Skeletal muscle cell (primary cell): ENCODE data around the gene SPEN.

ENCODE experiments used
- DNase-seq: peaks from one replicate; pipeline ENCODE4 v3.0.0-alpha.2; 2010; ENCODE audit warnings: low read depth
- H3K4me3 ChIP-seq: 2 replicates; pipeline ENCODE4 v1.5.1; 2011; ENCODE audit warnings: low read depth, mild to moderate bottlenecking, control low read depth, low read length, moderate library complexity

SPEN gene

GRCh38 chr1:15954316-15954715 lies 106.8 kb downstream of the SPEN start:
- DNase-seq: no peak
- no peak overlapping the region for H3K4me3 ChIP-seq

GRCh38 chr1:15955552-15955951 lies 108.0 kb downstream of the SPEN start:
- no peak for DNase-seq
- no peak overlapping the region for H3K4me3 ChIP-seq

- DNase-seq: no peak
- H3K4me3 ChIP-seq: no peak overlapping the region
Observed at GRCh38 chr1:15956150-15956549, 108.6 kb downstream of the SPEN start.

- DNase-seq: no peak
- H3K4me3 ChIP-seq: no peak overlapping the region
Observed at GRCh38 chr1:15957221-15958095, 110.0 kb downstream of the SPEN start.

GRCh38 chr1:15958111-15958510 lies 110.6 kb downstream of the SPEN start:
- DNase-seq: no peak
- H3K4me3 ChIP-seq: no peak overlapping the region

GRCh38 chr1:15958793-15959192 lies 111.3 kb downstream of the SPEN start:
- no peak for DNase-seq
- H3K4me3 ChIP-seq: no peak overlapping the region

GRCh38 chr1:15959424-15959823 lies 111.9 kb downstream of the SPEN start:
- H3K4me3 ChIP-seq: no peak overlapping the region
- DNase-seq: no peak

- DNase-seq: no peak
- no peak overlapping the region for H3K4me3 ChIP-seq
Observed at GRCh38 chr1:15959827-15960446, 112.4 kb downstream of the SPEN start.

- H3K4me3 ChIP-seq: no peak overlapping the region
- DNase-seq: no peak
Observed at GRCh38 chr1:15960808-15961207, 113.3 kb downstream of the SPEN start.

GRCh38 chr1:15961492-15961891 lies 114.0 kb downstream of the SPEN start:
- H3K4me3 ChIP-seq: no peak overlapping the region

GRCh38 chr1:15962176-15962575 lies 114.7 kb downstream of the SPEN start:
- DNase-seq: no peak
- no peak overlapping the region for H3K4me3 ChIP-seq

More at GRCh38 chr1:15961492-15961891, 114.0 kb downstream of the SPEN start:
- DNase-seq: no peak

GRCh38 chr1:15962671-15963362 lies 115.3 kb downstream of the SPEN start:
- H3K4me3 ChIP-seq: no peak overlapping the region
- no peak for DNase-seq

GRCh38 chr1:15963363-15963967 lies 116.0 kb downstream of the SPEN start:
- H3K4me3 ChIP-seq: no peak overlapping the region
- no peak for DNase-seq

GRCh38 chr1:15963968-15964648 lies 116.6 kb downstream of the SPEN start:
- no peak for DNase-seq
- no peak overlapping the region for H3K4me3 ChIP-seq

GRCh38 chr1:15965228-15965767 lies 117.8 kb downstream of the SPEN start:
- no peak overlapping the region for H3K4me3 ChIP-seq
- DNase-seq: no peak

GRCh38 chr1:15966081-15966955 lies 118.8 kb downstream of the SPEN start:
- no peak overlapping the region for H3K4me3 ChIP-seq
- DNase-seq: no peak

- no peak for DNase-seq
- H3K4me3 ChIP-seq: no peak overlapping the region
Observed at GRCh38 chr1:15966956-15967344, 119.4 kb downstream of the SPEN start.

GRCh38 chr1:15968172-15968571 lies 120.7 kb downstream of the SPEN start:
- DNase-seq: no peak
- no peak overlapping the region for H3K4me3 ChIP-seq
